LNCaP clone FGC (cell line): ENCODE results near the gene PHYHD1.
"Not testable (repeated sequence)": the region's sequence is repeated elsewhere in the genome, so short reads cannot be mapped to it uniquely, and the experiment has no call there.

Experiments used
- DNase-seq: peaks from one replicate; pipeline ENCODE4 v3.0.0-alpha.2; 2011; ENCODE audit warnings: low read depth
- H3K4me3 ChIP-seq: 2 replicates; pipeline ENCODE4 v1.5.1; 2011; ENCODE audit warnings: mild to moderate bottlenecking, low read depth, low read length, control low read depth
- CTCF ChIP-seq: IDR thresholded peaks from 2 replicates; pipeline ENCODE4 v1.5.1; 2012; ENCODE audit warnings: mild to moderate bottlenecking; ENCODE audit not compliant: control insufficient read depth, insufficient read depth; ENCODE audit errors: extremely low read depth

The PHYHD1 gene

DNA sequence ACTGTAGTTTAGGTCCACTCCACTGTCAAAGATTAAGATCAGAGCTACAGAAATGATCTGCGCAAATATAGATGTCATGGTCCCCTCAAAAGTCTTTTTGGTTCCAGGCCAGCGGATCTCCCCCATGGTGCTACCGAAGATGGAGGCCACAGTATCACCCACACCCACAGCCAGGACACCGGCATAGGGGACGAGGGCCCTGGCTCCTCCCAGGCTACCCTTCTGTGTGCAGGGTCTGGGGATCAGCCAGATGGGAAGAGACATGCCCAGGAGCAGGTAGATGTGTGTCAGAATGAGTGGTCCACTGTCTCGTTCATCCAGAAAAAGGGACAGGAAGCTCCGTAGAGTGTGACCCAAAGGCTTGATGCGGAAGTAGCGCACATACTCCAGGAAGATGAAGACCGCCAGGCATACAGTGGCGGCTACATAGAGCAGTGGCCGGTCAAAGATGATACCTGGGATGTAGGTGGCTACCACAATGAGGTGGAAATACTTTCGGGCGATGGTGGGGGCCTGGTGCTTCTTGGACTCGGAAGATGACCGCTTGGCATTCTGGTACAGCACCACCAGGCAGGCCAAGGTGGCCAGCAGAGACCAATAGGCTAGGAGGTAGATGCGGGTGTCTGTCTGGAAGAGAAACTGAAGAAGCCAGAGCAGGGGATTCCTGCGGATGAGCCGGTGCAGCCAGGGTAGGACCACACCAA, 25.2 kb downstream of the PHYHD1 start:
- no peak for DNase-seq
- TF ChIP-seq CTCF, result no peak
- peak overlapping the region; percentile 99 for H3K4me3 ChIP-seq

- TF ChIP-seq CTCF, result no peak
- DNase-seq, result peak; percentile 14
- peak overlapping the region; percentile 99 for H3K4me3 ChIP-seq
Measured at GRCh38 chr9:128946571-128947276, 25.9 kb downstream of the PHYHD1 start.

DNA sequence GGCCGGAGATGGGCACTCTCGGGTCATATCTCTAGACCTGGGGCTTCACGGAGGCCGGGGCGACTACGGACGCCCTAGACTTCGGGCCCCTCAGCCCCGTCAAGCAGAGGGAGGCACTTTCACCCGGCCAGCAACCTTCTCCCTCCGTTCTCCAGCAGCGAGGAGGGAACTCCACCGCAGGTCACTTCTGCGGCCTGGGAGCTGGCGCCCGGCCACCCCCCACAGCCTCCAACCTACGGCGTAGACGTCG, 26.4 kb downstream of the PHYHD1 start:
- no peak for DNase-seq
- H3K4me3 ChIP-seq, result peak overlapping the region; percentile 99
- TF ChIP-seq CTCF, result no peak

DNA sequence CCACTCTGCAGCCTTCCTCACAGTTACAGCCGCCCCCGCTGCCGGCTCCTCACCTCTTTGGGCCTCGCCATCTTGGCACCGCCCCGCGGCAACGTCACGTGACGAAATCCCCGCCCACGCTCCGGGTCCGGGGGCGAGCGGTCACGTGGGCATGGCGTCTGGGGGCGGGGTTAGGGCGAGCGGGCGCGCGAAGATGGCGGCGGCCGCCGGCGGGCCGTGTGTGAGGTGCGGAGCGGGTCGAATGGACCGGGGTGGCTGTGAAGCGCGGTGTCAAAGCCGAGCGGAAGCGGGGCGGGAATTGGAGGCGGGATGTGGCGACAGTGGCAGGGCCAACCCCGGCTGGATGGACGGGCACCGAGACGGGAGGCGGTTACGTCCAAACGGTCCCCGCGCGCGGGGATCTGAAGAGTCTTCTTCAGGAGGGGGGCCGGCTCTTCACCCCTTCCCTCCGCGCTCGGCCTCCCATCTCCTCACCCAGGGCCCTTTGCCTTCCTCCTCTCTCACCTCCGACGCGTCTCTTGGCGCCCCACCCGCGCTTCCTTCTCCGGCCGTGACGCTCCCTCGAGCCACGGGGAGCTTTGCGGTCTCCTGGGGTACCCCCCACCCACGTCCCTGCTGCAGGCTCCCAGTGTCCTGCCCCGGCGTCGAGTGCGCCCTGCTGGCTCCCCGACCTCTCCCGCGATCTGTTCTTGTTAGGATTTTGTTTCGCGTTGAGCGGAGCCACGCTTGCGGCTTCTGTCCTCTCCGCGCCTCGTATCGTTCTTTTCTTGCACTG, 26.9 kb downstream of the PHYHD1 start, which contains the start of the genes DOLK and NUP188:
TSS of gene DOLK (minus strand) at position 77 of the 775 bp plus-strand sequence. CDS start 300 bp downstream, outside the sequence.
TSS of gene NUP188 (plus strand) at position 173 of the 775 bp plus-strand sequence. CDS start at position 194, 21 bp downstream.
- peak; percentile 56 for DNase-seq
- TF ChIP-seq CTCF, result no peak
- peak within 1 kb of the TSS; percentile 99 for H3K4me3 ChIP-seq

DNA sequence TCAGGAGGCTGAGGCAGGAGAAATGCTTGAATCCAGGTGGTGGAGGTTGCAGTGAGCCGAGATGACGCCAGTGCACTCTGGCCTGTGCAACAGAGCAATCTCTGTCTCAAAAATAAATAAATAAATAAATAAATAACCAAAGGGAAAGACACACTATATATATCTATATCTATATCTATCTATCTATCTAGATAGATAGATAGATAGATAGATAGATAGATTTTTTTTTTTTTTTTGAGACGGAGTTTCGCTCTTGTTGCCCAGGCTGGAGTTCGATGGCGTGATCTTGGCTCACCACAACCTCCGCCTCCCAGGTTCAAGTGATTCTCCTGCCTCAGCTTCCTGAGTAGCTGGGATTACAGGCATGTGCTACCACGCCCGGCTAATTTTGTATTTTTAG, 40.6 kb downstream of the PHYHD1 start:
- DNase-seq, H3K4me3 ChIP-seq: not testable (repeated sequence)

GRCh38 chr9:128969491-128969890, 48.7 kb downstream of the PHYHD1 start:
- no peak overlapping the region for H3K4me3 ChIP-seq
- no peak for DNase-seq
- TF ChIP-seq CTCF, result no peak

DNA sequence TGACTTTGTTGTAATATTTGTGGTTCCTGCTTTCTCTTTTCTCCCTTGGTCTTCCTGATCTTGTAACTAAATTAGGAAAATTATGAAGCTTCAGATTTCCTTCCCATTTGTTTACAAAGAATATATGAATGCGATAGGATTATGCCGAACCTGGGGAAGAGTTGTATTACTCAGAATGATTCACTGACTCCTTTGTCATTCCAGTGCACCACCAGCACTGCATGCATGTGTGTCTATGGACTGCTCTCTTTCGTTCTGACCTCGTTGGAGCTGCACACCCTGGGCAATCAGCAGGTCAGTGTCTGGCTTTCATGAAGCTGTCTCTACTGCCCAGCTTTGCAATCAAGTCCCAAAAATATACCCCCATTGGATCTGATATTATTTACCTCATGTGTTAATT, 52.2 kb downstream of the PHYHD1 start:
- H3K4me3 ChIP-seq, result no peak overlapping the region
- DNase-seq, result no peak
- no peak for TF ChIP-seq CTCF
